Sigmoid colon (tissue), 7 donors: ENCODE results near the gene EPHA2. TPM values are rescaled to one million over a fixed set of nuclear protein-coding genes. Genes with fewer than 3 reads are reported as not detected.

Experiments used
- DNase-seq: peaks from one replicate; pipeline ENCODE4 v3.0.0-alpha.2; 2019
- H3K27ac ChIP-seq, 4 donors: fragments of 200-600 bp; sonication (generic); one replicate each; pipeline ENCODE4 v1.5.1; 2016 to 2019; ENCODE audit warnings: mild to moderate bottlenecking in 1 of 4
- H3K27me3 ChIP-seq, 3 donors: fragments of 200-600 bp; sonication (generic); one replicate each; pipeline ENCODE4 v1.5.1; 2019; ENCODE audit warnings: mild to moderate bottlenecking in 1 of 3
- H3K36me3 ChIP-seq, 4 donors: fragments of 200-600 bp; sonication (generic); one replicate each; pipeline ENCODE4 v1.5.1; 2016 to 2019
- H3K4me1 ChIP-seq, 4 donors: fragments of 200-600 bp; sonication (generic); one replicate each; pipeline ENCODE4 v1.5.1; 2017 to 2019
- H3K4me3 ChIP-seq, 4 donors: fragments of 200-600 bp; sonication (generic); one replicate each; pipeline ENCODE4 v1.5.1; 2017 to 2019; ENCODE audit warnings: mild to moderate bottlenecking in 2 of 4, moderate library complexity in 1 of 4
- H3K9me3 ChIP-seq, 4 donors: fragments of 200-600 bp in 3 of 4; sonication (generic) in 3 of 4; one replicate each; pipeline versions ENCODE4 v1.5.1 to v1.6.1; 2013 to 2019
- EP300 ChIP-seq, 4 donors: sonication (generic); formaldehyde crosslinking; IDR thresholded peaks; one replicate each; pipeline ENCODE4 v1.6.1; 2017; ENCODE audit warnings: antibody characterized with exemption in 4 of 4
- POLR2A ChIP-seq, 2 donors: fragments of 450-650 bp; IDR thresholded peaks; one replicate each; pipeline ENCODE4 v1.6.1; 2016; ENCODE audit warnings: antibody characterized with exemption in 2 of 2, mild to moderate bottlenecking in 2 of 2, moderate library complexity in 2 of 2
- POLR2AphosphoS5 ChIP-seq, 4 donors: sonication (generic); formaldehyde crosslinking; IDR thresholded peaks; one replicate each; pipeline ENCODE4 v1.6.1; 2017; ENCODE audit warnings: antibody characterized with exemption in 4 of 4
- WGBS, 2 donors: extraction: QIAGEN DNeasy Blood & Tissue Kit; methylation state at CpG; one replicate each; pipeline ENCODE4 v1.1.7; 2013; 5-methylcytosine and 5-hydroxymethylcytosine counted together
- intact Hi-C: fragments of 100-400 bp; cut with DNase I; formaldehyde crosslinking; loops from one replicate; pipeline ENCODE4 v1.15.1; 2023
- polyA plus RNA-seq, 3 donors: library from polyadenylated mRNA; stranded (reverse); fragments of 200-250 nt; gene quantifications; one replicate each; pipeline ENCODE4 v1.2.3, GENCODE V29; 2013
- total RNA-seq, 4 donors: library from RNA; depleted of rRNA; stranded (reverse); fragments of >200 nt; gene quantifications; one replicate each; pipeline ENCODE4 v1.1.0, GENCODE V29; 2016
- TF ChIP-seq, protein P1 (sequence below), 4 experiments: fragments of 450-650 bp in 3 of 4; fragments of 200-600 bp in 1 of 4; IDR thresholded peaks; one replicate each; pipeline ENCODE4 v1.5.1; 2016 to 2019; ENCODE audit warnings: antibody characterized with exemption in 4 of 4, mild to moderate bottlenecking in 3 of 4, moderate library complexity in 2 of 4
- donor health status: healthy with polysubstance abuse.
- donor health status: Bipolar disorder and iron deficiency.
- donor health status: healthy.

The EPHA2 gene
- total and polyA plus RNA-seq, 7 donors, result 3.3 to 24.7 (median 6.0) TPM

GRCh38 chr1:16145030-16145661 lies 10.7 kb downstream of the EPHA2 start:
- intact Hi-C loops, result loop anchor here (5.0 kb wide), 1 partner anchor 37 kb away; no protein-coding TSS in a partner anchor
- H3K27ac ChIP-seq, result peak overlapping the region; percentile 72 to 83 (median 82)
- H3K36me3 ChIP-seq, result peaks cover 0 to 12% (median 2%) of the 10 kb centered on the region in 4 donors
- H3K9me3 ChIP-seq, result no peaks in the 10 kb centered on the region
- DNase-seq, result peak; percentile 83
- WGBS, 2 donors, result 8 to 53% methylated on average over 19 of the region's 19 CpGs
- no peak for TF ChIP-seq POLR2A (IDR thresholded peaks at IDR 0.05)
- TF ChIP-seq POLR2AphosphoS5 (IDR thresholded peaks at IDR 0.05), result peak in 2 of 4 donors; percentile 23 to 33
- peaks cover 0 to 53% (median 51%) of the 10 kb centered on the region in 4 donors for H3K4me1 ChIP-seq
- H3K4me3 ChIP-seq, result peak overlapping the region in 3 of 4 donors; percentile 35 to 48 (median 40)
- no peaks in the 10 kb centered on the region for H3K27me3 ChIP-seq

- Histone ChIP-seq H3K27ac (peak overlapping the region; percentile 72 to 83 (median 82)), H3K36me3 (peaks cover 0 to 12% (median 2%) of the 10 kb centered on the region in 4 donors), H3K27me3 (no peaks in the 10 kb centered on the region), H3K4me1 (peaks cover 0 to 58% (median 56%) of the 10 kb centered on the region in 4 donors), H3K4me3 (no peak overlapping the region), H3K9me3 (no peaks in the 10 kb centered on the region)
- WGBS, 2 donors, result 39 to 61% methylated on average over 8 of the region's 8 CpGs
- TF ChIP-seq, protein P1, sequence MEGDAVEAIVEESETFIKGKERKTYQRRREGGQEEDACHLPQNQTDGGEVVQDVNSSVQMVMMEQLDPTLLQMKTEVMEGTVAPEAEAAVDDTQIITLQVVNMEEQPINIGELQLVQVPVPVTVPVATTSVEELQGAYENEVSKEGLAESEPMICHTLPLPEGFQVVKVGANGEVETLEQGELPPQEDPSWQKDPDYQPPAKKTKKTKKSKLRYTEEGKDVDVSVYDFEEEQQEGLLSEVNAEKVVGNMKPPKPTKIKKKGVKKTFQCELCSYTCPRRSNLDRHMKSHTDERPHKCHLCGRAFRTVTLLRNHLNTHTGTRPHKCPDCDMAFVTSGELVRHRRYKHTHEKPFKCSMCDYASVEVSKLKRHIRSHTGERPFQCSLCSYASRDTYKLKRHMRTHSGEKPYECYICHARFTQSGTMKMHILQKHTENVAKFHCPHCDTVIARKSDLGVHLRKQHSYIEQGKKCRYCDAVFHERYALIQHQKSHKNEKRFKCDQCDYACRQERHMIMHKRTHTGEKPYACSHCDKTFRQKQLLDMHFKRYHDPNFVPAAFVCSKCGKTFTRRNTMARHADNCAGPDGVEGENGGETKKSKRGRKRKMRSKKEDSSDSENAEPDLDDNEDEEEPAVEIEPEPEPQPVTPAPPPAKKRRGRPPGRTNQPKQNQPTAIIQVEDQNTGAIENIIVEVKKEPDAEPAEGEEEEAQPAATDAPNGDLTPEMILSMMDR (IDR thresholded peaks at IDR 0.05), result no peak
- TF ChIP-seq POLR2AphosphoS5 (IDR thresholded peaks at IDR 0.05) (no peak), EP300 (IDR thresholded peaks at IDR 0.05) (no peak), POLR2A (IDR thresholded peaks at IDR 0.05) (no peak)
- intact Hi-C loops, result loop anchor here (5.0 kb wide), 1 partner anchor 38 kb away; no protein-coding TSS in a partner anchor
- DNase-seq, result no peak
Observed at GRCh38 chr1:16144325-16145029, 11.4 kb downstream of the EPHA2 start.

DNA sequence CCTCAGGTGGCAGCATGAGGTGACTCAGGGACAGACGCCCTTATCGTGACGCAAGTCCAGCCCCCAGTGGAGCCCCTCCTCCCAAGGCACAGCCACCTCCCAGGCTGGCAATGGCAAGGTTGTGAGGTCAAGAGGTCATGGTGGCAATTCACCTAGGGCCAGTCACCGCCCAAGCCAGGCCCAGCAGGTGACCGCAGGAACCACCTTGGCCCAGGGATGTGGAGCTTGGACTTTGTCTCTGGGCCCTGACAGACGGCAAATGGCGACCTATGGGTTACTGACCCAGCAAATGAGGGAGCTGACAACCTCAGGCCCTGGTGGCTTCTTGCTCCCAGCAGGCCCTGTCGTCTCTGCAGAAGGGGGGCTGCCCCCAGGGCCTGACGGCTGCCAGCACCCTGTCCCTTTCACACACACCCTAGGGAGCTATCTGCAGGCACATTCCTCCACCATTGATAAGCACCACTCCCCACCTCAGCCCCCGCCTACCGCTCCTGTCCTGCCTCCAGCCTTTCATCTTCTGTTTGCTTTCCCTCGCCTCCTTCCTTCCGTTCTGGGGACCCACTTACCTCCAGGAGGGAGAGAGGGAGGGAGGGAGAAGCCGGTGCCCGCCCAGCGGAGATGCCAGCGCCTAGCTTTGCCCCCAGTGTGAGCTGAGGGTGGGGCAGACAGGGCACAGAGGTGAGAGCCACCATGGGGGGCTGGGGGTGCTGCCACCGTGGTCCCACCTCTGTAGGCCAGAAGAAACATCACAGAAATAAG lies 12.1 kb downstream of the EPHA2 start:
- intact Hi-C loops, result no loop called here
- DNase-seq, result no peak
- peaks cover 0 to 9% (median 2%) of the 10 kb centered on the region in 4 donors for H3K36me3 ChIP-seq
- TF ChIP-seq POLR2A (IDR thresholded peaks at IDR 0.05) (no peak), POLR2AphosphoS5 (IDR thresholded peaks at IDR 0.05) (no peak), EP300 (IDR thresholded peaks at IDR 0.05) (no peak)
- TF ChIP-seq, protein P1 (IDR thresholded peaks at IDR 0.05), result no peak
- no peaks in the 10 kb centered on the region for H3K27me3 ChIP-seq
- 16 to 64% methylated on average over 18 of the region's 18 CpGs for WGBS, 2 donors
- H3K9me3 ChIP-seq, result no peaks in the 10 kb centered on the region
- peaks cover 0 to 58% (median 56%) of the 10 kb centered on the region in 4 donors for H3K4me1 ChIP-seq
- no peak overlapping the region for H3K4me3 ChIP-seq
- H3K27ac ChIP-seq, result peak overlapping the region; percentile 72 to 83 (median 82)

DNA sequence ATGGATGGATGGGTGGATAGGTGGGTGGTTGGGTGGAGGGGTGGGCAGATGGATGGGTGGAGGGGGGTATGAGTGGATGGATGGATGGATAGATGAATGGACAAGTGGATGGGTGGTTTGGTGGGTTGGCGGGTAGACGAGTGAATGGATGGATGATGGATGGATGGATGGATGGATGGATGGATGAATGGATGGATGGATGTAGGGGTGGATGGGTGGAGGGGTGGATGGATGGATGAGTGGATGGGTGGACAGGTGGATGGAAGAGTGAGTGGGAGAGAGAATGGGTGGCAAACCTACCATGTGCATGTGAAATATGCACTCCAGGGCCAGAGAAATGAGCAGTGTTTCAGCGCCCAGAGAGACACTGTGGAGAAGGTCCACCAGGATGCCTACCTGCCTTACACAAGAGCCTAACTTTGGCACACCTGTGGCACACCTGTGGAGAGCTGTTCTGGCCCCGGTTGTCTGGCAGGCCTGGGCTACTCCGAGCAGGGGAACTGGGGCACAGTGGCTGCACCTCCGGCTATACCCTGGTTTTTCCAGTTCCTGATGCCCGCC lies 12.8 kb downstream of the EPHA2 start:
- intact Hi-C loops, result no loop called here
- DNase-seq, result no peak
- peaks cover 0 to 3% (median 0%) of the 10 kb centered on the region in 4 donors for H3K36me3 ChIP-seq
- no peak overlapping the region for H3K4me3 ChIP-seq
- peaks cover 0 to 58% (median 56%) of the 10 kb centered on the region in 4 donors for H3K4me1 ChIP-seq
- H3K27ac ChIP-seq, result peak overlapping the region in 1 of 4 donors; percentile 83
- no peaks in the 10 kb centered on the region for H3K9me3 ChIP-seq
- 56 to 84% methylated on average over 7 of the region's 7 CpGs for whole genome bisulfite sequencing, 2 donors
- H3K27me3 ChIP-seq, result no peaks in the 10 kb centered on the region
- TF ChIP-seq POLR2AphosphoS5 (IDR thresholded peaks at IDR 0.05) (no peak), POLR2A (IDR thresholded peaks at IDR 0.05) (no peak), EP300 (IDR thresholded peaks at IDR 0.05) (no peak)
- TF ChIP-seq, protein P1 (IDR thresholded peaks at IDR 0.05), result no peak
